OCI-LY7 (cell line): ENCODE results near the gene FOXP1. TPM values are rescaled to one million over a fixed set of nuclear protein-coding genes. Genes with fewer than 3 reads are reported as not detected.

Source experiments
- BruUV-seq: library from RNA; stranded (reverse); fragments of 400-500 nt; replicated peaks from 2 replicates; lab custom pipeline; 2021; lab: Mats Ljungman, UMichigan
- CTCF ChIA-PET: fragments of 300-600 bp; sonication (Branson Sonifier 250); formaldehyde crosslinking; loops from one replicate; lab custom pipeline; 2022; ENCODE audit warnings: antibody characterized with exemption; ENCODE audit not compliant: unreplicated experiment; lab: Charles Lee
- POLR2A ChIA-PET: fragments of 300-600 bp; sonication (Branson Sonifier 250); formaldehyde crosslinking; loops from one replicate; lab custom pipeline; 2022; ENCODE audit warnings: antibody characterized with exemption; lab: Charles Lee
- DNase-seq: peaks from one replicate; pipeline ENCODE4 v3.0.0-alpha.2; 2015; ENCODE audit warnings: low spot score
- H2AFZ ChIP-seq: fragments of 200-600 bp; sonication (generic), shearing (Covaris generic); 2 replicates; pipeline ENCODE4 v1.6.1; 2014; ENCODE audit warnings: mild to moderate bottlenecking, antibody characterized with exemption, low read length, moderate library complexity
- H3K27ac ChIP-seq: fragments of 200-600 bp; sonication (generic); 2 replicates; pipeline ENCODE4 v1.5.1; 2014; ENCODE audit warnings: mixed run types, low read depth, mild to moderate bottlenecking, moderate library complexity, low read length, inconsistent platforms; ENCODE audit not compliant: poor library complexity, severe bottlenecking
- H3K36me3 ChIP-seq: fragments of 200-600 bp; sonication (generic); 2 replicates; pipeline ENCODE4 v1.6.1; 2014; ENCODE audit warnings: mild to moderate bottlenecking, antibody characterized with exemption, low read length, moderate library complexity, mixed read lengths; ENCODE audit not compliant: insufficient read depth
- H3K4me1 ChIP-seq: fragments of 200-600 bp; sonication (generic); 2 replicates; pipeline ENCODE4 v1.5.1; 2014; ENCODE audit warnings: mild to moderate bottlenecking, low read length; ENCODE audit not compliant: insufficient read depth, poor library complexity, severe bottlenecking
- H3K4me2 ChIP-seq: fragments of 200-600 bp; sonication (generic); 2 replicates; pipeline ENCODE4 v1.6.1; 2014; ENCODE audit warnings: mild to moderate bottlenecking, low read length
- H3K4me3 ChIP-seq: fragments of 200-600 bp; sonication (generic); 2 replicates; pipeline ENCODE4 v1.5.1; 2014; ENCODE audit warnings: mild to moderate bottlenecking, low read depth, low read length; ENCODE audit not compliant: poor library complexity, severe bottlenecking
- H3K79me2 ChIP-seq: fragments of 200-600 bp; sonication (generic); 2 replicates; pipeline ENCODE4 v1.6.1; 2016; ENCODE audit warnings: low read depth, mild to moderate bottlenecking, low read length, moderate library complexity, mixed read lengths; ENCODE audit not compliant: insufficient read depth
- H3K9me2 ChIP-seq: fragments of 200-600 bp; sonication (generic); 2 replicates; pipeline ENCODE4 v1.6.1; 2016; ENCODE audit warnings: mild to moderate bottlenecking, low read length, mixed read lengths; ENCODE audit not compliant: insufficient read depth
- H3K9me3 ChIP-seq: fragments of 200-600 bp; sonication (generic); 2 replicates; pipeline ENCODE4 v1.6.1; 2014; ENCODE audit warnings: mild to moderate bottlenecking, mixed run types, low read length, mixed read lengths
- H4K20me1 ChIP-seq: fragments of 200-600 bp; sonication (generic); 2 replicates; pipeline ENCODE4 v1.6.1; 2014; ENCODE audit warnings: mild to moderate bottlenecking, antibody characterized with exemption, low read length, moderate library complexity, mixed read lengths; ENCODE audit not compliant: insufficient read depth
- CTCF ChIP-seq: fragments of 200-600 bp; sonication (generic); conservative IDR thresholded peaks from 2 replicates; pipeline ENCODE4 v1.5.1; 2014; ENCODE audit warnings: mild to moderate bottlenecking, antibody characterized with exemption, low read length, moderate library complexity, mixed read lengths
- EZH2phosphoT487 ChIP-seq: fragments of 200-600 bp; sonication (generic); IDR thresholded peaks from 2 replicates; pipeline ENCODE4 v1.6.1; 2018; ENCODE audit warnings: low read depth, borderline replicate concordance, mild to moderate bottlenecking, mixed run types, antibody characterized with exemption, low read length, moderate library complexity, mixed read lengths
- intact Hi-C: fragments of 100-400 bp; cut with micrococcal nuclease; formaldehyde crosslinking; loops from one replicate; pipeline ENCODE4 v1.10.0; 2022; ENCODE audit not compliant: unreplicated experiment
- total RNA-seq, 2 experiments: library from RNA; depleted of rRNA in 1 of 2; stranded (reverse); fragments of >200 nt in 1 of 2; shearing (Covaris generic) in 1 of 2; gene quantifications; 2 replicates each; pipeline ENCODE4 v1.2.3, GENCODE V29; 2014 to 2022

Gene FOXP1
- total RNA-seq, 2 experiments from 2014 or later = 87.3 to 151 TPM

- H3K27ac ChIP-seq = no peak overlapping the region
- H2AFZ ChIP-seq = no peak overlapping the region
- no peaks in the 10 kb centered on the region for H3K9me2 ChIP-seq
- TF ChIP-seq CTCF = no peak
- no peak for TF ChIP-seq EZH2phosphoT487
- H3K36me3 ChIP-seq = peaks cover 54% of the 10 kb centered on the region
- no peak for DNase-seq
- no peaks in the 10 kb centered on the region for H4K20me1 ChIP-seq
- ChIA-PET CTCF (no interaction called here), POLR2A (interaction anchor here (0.7 to 2.0 kb wide), 4 partner anchors 9 to 168 kb away, joined by 4 read pairs; no protein-coding TSS in a partner anchor)
- peaks cover 14% of the 10 kb centered on the region; the same call in 1 of the 2 replicates for H3K9me3 ChIP-seq
- peaks cover 5% of the 10 kb centered on the region; the same call in 1 of the 2 replicates for H3K79me2 ChIP-seq
- BruUV-seq = no TSS peak
- intact Hi-C loops = no loop called here
- no peak overlapping the region for H3K4me2 ChIP-seq
- H3K4me1 ChIP-seq = no peaks in the 10 kb centered on the region
- H3K4me3 ChIP-seq = no peak overlapping the region
Measured at GRCh38 chr3:71494212-71494611, 89.3 kb downstream of the FOXP1 start.

- CTCF ChIA-PET = no interaction called here
- Histone ChIP-seq H3K9me3 (peaks cover 14% of the 10 kb centered on the region; the same call in 1 of the 2 replicates), H2AFZ (no peak overlapping the region), H3K4me3 (no peak overlapping the region), H3K79me2 (peaks cover 5% of the 10 kb centered on the region; the same call in 1 of the 2 replicates), H3K4me2 (no peak overlapping the region), H3K9me2 (no peaks in the 10 kb centered on the region), H3K36me3 (peaks cover 65% of the 10 kb centered on the region), H4K20me1 (no peaks in the 10 kb centered on the region), H3K27ac (no peak overlapping the region), H3K4me1 (peaks cover 4% of the 10 kb centered on the region)
- intact Hi-C loops = no loop called here
- DNase-seq = no peak
- POLR2A ChIA-PET = no interaction called here
- TF ChIP-seq EZH2phosphoT487 (no peak), CTCF (no peak)
- no TSS peak for BruUV-seq
Measured at GRCh38 chr3:71492974-71493771, 90.4 kb downstream of the FOXP1 start.

GRCh38 chr3:71492566-71492965 is 91.0 kb downstream of the FOXP1 start:
- intact Hi-C loops = no loop called here
- no peak overlapping the region for H3K4me2 ChIP-seq
- peaks cover 66% of the 10 kb centered on the region for H3K36me3 ChIP-seq
- no peaks in the 10 kb centered on the region for H3K9me2 ChIP-seq
- CTCF ChIA-PET = no interaction called here
- H3K79me2 ChIP-seq = peaks cover 5% of the 10 kb centered on the region; the same call in 1 of the 2 replicates
- peaks cover 14% of the 10 kb centered on the region; the same call in 1 of the 2 replicates for H3K9me3 ChIP-seq
- H3K27ac ChIP-seq = no peak overlapping the region
- no peak for TF ChIP-seq EZH2phosphoT487
- no peak for TF ChIP-seq CTCF
- H2AFZ ChIP-seq = no peak overlapping the region
- no peak overlapping the region for H3K4me3 ChIP-seq
- peaks cover 10% of the 10 kb centered on the region for H3K4me1 ChIP-seq
- DNase-seq = no peak
- TSS peak; percentile 34 for BruUV-seq
- POLR2A ChIA-PET = no interaction called here
- no peaks in the 10 kb centered on the region for H4K20me1 ChIP-seq
